D721Med (cell line): ENCODE results near the gene GALNT18.

Experiments
- DNase-seq: peaks from one replicate; pipeline ENCODE4 v3.0.0; 2011; ENCODE audit warnings: low spot score; ENCODE audit not compliant: insufficient read length
- FAIRE-seq: peaks from 2 replicates; lab custom pipeline; 2011; peaks lifted over from hg19 to GRCh38; lab: Jason Lieb, UNC
- TF ChIP-seq, protein P1 (sequence below): IDR thresholded peaks from 2 replicates; pipeline ENCODE4 v1.5.1; 2012; ENCODE audit warnings: mild to moderate bottlenecking, control low read depth; ENCODE audit not compliant: insufficient read depth; ENCODE audit errors: missing control alignments

The GALNT18 gene

DNA sequence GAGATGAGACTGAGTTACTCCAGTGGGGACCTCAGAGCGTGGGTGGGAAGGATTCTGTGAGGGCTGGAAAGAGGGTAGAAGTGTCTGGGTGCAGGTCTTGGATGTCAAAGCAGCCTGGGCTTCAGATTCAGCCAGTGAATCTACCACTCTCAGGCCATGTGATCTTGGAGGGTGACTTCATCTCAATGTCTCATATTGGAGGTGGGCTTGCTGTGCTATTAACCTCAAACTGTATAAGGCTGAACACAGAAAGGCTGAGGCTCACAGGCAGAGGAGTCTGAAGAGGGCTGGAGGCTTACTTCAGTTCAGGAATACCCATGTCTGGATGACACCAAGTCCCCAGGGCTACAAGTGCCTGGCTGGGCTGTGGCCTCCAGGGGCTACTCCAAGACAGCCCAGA is 332.1 kb downstream of the GALNT18 start:
- FAIRE-seq (no peak), DNase-seq (no peak)
- TF ChIP-seq, protein P1, sequence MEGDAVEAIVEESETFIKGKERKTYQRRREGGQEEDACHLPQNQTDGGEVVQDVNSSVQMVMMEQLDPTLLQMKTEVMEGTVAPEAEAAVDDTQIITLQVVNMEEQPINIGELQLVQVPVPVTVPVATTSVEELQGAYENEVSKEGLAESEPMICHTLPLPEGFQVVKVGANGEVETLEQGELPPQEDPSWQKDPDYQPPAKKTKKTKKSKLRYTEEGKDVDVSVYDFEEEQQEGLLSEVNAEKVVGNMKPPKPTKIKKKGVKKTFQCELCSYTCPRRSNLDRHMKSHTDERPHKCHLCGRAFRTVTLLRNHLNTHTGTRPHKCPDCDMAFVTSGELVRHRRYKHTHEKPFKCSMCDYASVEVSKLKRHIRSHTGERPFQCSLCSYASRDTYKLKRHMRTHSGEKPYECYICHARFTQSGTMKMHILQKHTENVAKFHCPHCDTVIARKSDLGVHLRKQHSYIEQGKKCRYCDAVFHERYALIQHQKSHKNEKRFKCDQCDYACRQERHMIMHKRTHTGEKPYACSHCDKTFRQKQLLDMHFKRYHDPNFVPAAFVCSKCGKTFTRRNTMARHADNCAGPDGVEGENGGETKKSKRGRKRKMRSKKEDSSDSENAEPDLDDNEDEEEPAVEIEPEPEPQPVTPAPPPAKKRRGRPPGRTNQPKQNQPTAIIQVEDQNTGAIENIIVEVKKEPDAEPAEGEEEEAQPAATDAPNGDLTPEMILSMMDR: no peak

DNA sequence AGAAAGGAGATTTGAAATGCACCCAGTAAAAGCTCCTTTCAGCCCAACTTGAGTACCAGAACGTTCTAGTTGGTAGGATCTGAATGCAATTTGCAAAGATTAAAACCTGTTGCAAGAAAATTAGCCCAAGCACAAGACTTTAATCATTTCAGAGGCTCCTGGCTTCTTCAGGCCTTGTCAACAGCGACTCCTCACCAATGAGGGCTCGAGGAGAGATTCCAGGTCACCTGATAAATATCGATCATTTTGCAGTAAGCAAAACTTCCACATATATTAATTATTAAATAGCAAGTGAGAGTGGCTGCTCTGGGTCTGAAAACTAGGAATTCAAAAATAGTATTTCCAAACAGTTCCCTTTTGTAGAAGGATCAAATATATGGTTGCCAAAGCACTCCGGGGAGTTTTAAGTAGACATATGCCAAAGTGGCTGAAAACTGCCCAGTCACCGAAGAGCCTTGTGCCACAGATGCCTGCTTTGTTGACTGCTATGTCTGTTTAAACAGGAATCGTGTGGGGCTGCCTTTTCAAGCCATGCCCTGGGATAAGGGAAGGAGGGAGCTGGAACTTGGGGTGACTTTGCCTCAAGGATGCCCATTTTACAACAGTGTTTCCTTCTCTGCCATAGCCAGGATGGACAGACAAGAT is 332.7 kb downstream of the GALNT18 start:
- FAIRE-seq: no peak
- no peak for DNase-seq
- TF ChIP-seq, protein P1: no peak

DNA sequence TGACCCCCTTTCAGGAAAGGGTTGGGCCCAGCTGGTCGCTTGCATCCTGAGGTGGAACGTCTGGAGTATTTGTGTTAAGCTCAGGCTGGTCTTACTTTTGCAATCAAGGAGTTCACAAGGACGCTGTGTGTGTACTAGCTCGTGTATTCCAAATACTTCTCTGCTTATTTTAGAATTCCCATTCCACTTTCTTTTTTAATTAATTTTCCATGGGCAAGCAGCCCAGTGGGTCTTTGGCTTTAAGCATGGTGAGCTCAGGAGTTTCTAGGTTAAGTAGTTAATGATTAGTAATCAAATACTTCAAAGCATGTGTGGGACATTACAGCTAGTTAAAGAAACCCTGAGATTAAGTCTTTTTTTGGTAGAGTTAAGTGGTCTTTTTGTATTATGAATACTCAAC is 337.3 kb downstream of the GALNT18 start:
- TF ChIP-seq, protein P1: no peak
- no peak for DNase-seq

DNA sequence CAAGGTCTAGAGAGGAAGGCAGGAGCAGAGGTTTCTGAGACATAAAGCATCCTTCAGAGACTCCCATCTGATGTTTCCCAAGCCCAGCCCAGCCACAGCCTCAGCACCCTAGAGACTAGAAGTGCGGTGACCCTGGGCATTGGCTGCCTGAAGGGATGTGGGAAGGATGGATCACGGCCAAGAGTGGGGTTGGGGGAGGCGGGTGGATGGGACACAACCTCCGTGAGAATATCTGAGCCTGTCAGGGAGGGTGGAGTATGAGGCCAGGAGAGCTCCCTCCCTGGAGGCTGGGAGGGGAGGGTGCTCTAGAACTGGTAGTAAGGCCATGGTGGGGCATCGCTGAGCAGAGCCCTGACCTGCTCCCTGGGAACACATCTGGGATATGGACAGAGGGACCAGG is 340.2 kb downstream of the GALNT18 start:
- FAIRE-seq (no peak), DNase-seq (no peak)
- TF ChIP-seq, protein P1: no peak

More for the DNA sequence above, 337.3 kb downstream of the GALNT18 start:
- no peak for FAIRE-seq

DNA sequence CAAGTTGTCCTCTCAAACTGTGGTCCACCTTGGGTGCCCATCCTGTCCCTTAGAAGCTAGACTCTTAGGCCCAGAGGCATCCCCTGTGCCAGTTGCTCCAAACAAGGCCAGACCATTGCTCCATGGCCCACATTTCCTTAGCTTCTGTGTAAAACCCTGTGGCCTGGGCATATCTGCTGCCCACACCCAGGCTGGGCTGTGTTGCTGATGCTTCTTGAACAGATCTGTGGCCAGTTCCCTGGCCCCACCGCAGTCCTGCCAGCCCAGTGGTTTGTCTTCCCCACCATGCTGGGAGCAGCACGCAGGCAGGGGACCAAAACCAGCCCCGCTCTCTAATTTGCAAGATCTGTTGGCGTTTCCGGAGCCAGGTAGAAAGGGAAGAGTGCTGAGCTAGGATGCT is 341.0 kb downstream of the GALNT18 start:
- no peak for FAIRE-seq

DNA sequence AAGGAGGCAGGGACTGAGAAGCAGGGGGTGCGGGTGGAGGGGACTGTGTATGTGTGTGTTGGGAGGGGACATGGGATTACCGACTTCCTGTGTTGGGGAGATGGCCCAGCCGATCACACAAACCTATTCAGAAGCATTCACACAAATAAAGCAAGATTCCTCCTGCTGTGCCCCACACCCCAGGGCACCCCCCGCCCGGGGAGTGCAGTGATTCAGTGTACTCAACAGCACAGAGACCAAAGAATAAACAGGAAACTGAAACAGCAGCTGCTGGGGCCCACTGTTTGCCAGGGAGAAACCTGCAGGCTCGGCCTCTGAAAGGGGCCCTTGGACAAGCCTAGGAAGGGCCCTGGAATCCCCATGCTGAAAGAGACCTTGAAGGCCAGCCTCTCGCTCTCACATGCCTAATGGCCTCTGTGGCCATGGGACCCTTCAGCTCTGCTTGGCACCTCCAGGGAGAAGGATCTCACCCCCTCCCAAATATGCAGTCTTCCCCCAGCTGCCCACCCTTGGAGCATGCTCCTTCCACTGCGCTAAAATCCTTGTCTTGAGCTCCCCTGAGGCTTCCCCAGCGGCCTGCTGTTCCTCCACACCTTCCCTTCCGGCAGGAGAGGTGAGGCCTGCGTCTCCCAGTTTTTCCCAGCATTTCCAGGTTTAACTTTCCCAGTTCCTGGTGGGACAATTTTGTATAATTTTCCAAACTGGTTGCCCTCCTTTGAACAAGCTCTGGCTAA is 341.7 kb downstream of the GALNT18 start:
- FAIRE-seq (no peak), DNase-seq (no peak)
- TF ChIP-seq, protein P1: no peak

More for the DNA sequence above, 341.0 kb downstream of the GALNT18 start:
- no peak for DNase-seq
- TF ChIP-seq, protein P1: no peak

DNA sequence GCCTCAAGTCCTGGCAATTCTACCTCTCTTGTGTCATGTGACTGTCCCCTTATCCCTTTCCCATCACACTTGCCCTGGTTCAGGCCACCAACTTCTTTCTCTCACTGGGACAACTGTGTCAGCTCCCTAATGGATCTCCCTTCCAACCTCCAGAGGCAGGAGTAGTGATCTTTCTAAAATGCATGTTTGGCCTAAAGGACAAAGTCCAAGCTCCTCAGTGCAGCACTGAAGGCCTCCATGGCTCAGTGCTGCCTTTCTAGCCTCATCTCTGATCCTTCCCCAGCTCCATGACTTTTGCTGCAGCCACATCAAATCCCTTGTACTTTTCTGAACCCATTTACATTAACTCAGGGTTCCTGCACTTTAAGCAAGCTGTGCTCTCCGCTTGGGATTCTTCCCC is 349.6 kb downstream of the GALNT18 start:
- DNase-seq (no peak), FAIRE-seq (no peak)
- TF ChIP-seq, protein P1: no peak
